HG02943 (cell line): ENCODE data around the gene PPP4R4.

ENCODE experiments used
- ATAC-seq: cut with Tn5 transposase; IDR thresholded peaks from one replicate; pipeline ENCODE4 v1.9.1; 2021; ENCODE audit warnings: mild to moderate bottlenecking, low read depth, moderate library complexity; ENCODE audit not compliant: unreplicated experiment

The PPP4R4 gene, protein sequence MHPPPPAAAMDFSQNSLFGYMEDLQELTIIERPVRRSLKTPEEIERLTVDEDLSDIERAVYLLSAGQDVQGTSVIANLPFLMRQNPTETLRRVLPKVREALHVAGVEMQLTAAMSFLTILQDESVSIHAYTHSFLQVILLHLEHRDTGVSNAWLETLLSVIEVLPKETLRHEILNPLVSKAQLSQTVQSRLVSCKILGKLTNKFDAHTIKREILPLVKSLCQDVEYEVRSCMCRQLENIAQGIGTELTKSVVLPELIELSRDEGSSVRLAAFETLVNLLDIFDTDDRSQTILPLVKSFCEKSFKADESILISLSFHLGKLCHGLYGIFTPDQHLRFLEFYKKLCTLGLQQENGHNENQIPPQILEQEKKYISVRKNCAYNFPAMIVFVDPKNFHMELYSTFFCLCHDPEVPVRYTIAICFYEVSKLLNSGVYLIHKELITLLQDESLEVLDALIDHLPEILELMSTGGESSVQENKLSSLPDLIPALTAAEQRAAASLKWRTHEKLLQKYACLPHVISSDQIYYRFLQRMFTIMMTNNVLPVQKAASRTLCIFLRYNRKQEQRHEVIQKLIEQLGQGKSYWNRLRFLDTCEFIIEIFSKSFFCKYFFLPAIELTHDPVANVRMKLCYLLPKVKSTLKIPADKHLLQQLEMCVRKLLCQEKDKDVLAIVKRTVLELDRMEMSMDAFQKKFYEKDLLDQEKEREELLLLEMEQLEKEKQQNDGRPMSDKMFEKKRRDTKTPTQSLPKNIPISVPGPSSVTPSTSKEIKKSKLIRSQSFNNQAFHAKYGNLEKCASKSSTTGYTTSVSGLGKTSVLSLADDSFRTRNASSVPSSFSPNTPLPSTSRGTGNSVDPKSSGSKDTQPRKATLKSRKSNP

DNA sequence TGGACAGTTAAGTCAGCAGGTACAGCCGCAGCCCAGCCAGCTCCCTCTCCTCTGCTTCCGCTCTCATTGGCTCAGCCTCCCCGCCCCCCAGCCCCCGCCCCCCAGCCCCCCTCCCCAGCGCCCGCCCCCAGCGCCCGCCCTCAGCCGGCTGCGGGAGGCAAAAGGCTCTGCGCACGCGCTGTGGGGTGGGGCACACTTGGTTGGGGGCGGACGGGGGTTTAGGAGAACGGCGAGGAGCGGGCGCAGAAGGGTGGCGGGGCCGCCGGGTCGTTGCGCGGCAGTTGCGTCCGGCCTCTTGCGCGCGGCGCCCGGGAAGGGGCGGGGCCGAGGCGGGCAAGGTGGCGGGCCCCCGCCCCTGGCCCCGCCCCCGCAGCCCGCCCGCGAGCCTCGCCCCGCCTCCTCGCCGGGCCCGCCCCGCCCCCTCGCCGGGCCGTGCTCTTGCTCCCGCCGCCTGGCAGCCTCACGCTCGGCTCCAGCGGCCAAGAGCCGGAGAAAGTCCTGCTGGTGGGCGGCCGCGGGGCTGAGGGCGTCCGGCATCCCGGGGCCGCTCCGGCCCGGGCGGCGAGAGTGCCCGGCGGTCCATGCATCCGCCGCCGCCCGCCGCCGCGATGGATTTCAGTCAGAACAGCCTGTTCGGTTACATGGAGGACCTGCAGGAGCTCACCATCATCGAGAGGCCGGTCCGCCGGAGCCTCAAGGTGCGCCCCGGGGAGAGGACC is at the start of gene PPP4R4:
Gene PPP4R4, plus strand, starts transcription at position 438 of the 719 bp plus-strand sequence. Its CDS starts 144 bp downstream, at position 582.
- ATAC-seq, result peak; percentile 74

DNA sequence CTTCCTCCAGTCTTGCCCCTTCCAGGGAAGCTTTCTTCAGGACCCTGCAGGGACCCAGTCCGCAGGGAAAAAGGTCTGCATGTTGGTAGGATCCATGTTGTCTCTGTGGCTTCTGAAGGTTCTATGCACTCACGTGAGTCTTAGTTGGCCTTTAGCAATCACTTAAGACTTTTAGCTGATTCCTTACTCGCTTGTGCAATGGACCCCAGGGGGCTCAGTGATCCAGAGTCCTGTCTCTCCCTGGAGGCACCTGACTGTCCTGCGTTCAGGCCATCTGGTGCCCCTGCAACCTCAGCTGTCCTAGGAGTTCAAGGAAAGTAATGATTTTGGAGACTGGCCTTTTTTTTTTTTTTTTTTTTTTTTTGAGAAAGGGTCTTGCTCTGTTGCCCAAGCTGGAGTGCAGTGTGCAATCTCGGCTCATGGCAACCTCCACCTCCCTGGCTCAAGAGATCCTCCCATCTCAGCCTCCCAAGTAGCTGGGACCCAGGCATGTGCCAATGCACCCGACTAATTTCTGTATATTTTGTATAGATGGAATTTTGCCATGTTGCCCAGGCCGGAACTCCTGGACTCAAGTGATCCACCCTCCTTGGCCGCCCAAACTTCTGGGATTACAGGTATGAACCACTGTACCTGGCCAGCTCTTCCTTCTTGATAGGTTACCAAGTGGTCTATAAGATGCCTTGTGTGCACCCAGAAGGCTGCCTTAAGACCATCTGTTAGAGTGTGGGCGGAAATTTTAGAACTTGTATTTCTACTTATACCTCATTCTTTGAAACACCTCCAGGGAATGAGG is 49.3 kb upstream of the PPP4R4 start:
- no peak for ATAC-seq

DNA sequence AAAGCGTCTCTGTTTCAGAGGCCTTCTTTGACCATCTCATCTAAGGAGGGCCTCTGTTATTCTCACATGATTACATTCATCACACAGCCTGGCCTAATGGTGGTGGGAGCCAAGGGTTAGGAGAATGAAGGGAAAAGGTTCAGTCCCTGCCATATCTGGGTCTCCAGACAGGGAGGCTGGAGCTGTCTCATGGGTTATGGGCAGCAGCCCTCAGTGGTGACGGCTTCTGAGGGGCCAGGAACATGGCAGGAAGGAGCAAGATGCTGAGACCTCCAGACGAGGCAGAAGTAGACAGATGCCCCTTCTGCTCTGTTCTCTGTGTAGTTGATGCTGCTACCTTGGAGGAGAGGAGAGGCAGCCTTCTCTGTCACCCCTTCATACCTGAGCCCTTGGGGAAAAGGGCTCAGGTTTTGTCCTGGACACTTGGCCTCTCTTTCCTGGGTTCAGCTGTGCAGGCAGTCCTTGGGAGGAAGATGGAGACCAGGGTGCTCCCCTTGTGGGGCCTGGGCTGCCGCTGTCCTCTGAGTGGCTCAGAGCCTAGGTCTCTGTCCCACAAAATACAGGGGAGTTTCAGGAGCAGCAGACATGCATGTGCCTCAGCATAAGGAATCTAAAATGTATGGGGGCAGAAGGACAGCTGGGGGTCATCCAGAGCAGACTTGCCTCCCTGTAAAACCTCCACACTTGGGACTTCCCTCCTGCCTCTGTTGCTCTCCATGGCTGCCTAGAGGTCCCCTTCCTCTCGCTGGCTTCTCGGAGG is 48.3 kb upstream of the PPP4R4 start:
- ATAC-seq, result no peak

DNA sequence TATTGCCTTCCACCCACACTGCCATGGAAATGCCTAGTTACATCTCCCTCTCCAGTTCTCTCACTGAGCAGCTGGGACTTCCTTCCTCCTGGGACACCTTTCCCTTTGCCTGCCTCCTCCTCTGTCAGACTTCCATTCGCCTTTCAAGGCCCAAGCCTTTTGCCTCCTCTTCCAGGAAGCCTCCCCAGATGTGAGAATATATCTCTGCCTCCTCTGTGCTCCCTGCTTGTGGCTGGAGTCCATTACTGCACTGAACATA is 47.8 kb upstream of the PPP4R4 start:
- ATAC-seq, result no peak

DNA sequence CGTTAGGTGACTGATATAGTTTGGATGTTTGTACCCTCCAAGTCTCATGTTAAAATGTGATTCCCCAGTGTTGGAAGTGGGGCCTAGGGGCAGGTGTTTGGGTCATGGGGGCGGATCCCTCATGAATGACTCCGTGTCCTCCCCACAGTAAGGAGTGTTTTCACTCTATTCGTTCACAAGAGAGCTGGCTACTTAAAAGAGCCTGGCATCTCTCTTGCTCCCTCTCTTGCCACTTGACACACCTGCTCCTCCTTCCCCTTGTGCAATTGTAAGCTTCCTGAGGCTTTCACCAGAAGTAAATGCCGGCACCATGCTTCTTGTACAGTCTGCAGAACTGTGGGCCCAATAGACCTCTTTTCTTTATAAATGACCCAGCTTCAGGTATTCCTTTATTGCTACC is 47.3 kb upstream of the PPP4R4 start:
- ATAC-seq, result no peak

DNA sequence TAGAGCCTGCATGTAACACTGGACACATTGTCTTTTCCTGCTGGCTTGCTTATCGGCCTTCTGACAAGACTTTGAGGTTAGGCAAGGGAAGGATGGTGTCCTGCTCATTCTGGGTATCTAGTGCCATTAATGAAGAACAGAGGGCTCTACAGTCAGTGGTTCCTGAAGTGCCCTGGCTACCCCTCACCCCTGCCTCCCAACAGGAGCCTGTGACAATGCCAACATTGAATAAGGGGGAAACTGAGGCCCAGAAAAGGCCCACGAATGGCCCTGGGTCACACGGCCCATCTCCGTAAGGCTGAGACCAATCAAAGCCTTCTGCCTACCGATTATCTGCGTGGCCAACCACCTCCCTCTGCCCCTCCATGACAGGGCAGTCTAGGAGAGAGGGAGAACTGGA is 46.8 kb upstream of the PPP4R4 start:
- ATAC-seq, result no peak

DNA sequence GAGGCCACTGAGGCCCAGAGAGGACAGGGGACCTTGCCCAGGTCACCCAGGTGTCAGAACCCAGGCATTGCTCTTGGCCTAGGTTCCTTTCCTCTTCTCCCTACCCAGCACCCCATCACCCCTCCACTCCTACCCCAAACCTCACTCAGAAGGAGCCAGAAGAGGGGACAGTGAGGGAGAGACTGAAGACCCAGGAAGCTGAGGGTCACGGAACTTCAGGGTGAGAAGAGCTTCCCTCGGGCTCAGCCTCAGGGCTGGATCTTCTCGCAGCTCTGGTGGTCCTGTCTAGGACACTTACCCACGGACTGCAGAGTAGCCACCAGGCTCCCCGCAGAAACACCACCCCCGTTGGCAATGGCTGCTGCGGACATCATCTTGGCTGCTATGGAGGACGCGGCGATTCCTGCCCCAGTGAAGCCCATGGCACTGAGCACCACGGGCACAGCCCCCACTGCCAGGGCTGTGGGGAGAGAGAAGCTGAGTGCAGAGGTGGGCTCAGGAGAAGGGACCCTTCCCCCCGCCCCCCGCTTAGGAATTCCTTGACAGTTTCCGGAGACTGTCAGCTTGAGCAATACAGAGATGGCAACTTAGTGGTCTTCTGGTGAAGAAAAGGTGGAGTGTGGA is 45.8 kb upstream of the PPP4R4 start:
- ATAC-seq, result no peak

DNA sequence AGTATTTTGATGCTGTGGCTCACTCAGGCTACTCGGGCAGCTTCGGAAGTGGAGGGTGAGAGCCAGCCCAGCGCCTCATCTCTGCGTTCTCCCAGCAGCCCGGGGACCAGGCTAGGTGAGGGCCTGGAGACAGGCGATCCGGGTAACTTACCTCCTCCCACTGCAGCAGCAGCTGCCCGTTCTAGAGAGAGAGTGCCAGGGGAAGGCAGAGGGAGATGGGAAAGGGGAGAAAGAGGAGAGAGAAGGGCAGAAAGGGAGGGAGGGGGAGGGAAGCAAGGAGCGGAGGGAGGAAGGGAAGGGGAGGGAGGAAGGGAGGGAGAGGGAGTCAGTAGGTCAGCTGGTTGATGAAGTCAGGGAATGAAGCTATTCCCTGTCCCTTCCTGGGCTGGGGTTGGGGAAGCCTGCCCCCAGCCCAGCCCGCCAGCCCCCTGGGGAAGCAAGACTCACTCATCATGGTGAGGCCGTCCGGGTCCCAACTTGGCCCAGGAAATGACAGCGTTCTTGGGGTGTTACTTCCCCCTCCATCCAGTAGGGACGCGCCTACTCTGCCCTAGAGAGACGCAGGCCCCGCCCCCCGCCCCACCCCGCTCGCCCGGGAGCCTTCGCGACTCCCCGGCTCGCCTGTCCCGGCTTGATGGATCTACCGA is 44.9 kb upstream of the PPP4R4 start, which contains the start of gene IFI27L2:
Gene IFI27L2, minus strand, starts transcription at position 494 of the 647 bp plus-strand sequence. Its CDS starts 40 bp downstream, at position 454.
- ATAC-seq, result peak; percentile 92

DNA sequence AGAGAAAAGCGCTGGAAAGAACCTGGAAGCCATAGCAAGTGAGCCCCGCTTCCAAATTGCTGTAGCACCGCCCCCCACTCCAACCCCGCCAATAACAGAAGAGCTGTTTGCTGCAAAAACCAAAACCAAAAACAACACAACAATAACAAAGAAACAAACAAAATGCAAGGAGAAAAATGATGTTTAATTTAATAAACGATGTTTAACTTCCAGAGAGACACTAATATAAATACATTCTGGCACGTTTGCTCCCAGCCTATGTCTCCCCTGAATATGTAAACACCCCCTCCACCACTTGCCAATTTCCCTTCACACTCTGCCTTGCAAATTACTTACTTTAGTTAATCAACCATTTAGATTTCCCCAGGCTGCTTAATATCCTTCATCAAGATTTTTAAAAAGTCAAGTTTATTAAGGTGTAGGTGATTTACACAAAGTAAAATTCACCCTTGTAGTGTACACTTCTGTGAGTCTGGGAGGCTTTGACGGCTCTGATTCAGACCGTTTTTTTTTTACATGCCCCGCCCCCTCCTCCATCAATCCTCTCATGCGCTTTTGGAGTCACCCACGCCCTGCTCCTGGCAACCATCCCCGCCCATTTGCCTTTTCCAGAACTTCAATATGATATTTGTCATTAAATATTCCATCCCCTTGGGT is 44.2 kb upstream of the PPP4R4 start:
- ATAC-seq, result no peak

DNA sequence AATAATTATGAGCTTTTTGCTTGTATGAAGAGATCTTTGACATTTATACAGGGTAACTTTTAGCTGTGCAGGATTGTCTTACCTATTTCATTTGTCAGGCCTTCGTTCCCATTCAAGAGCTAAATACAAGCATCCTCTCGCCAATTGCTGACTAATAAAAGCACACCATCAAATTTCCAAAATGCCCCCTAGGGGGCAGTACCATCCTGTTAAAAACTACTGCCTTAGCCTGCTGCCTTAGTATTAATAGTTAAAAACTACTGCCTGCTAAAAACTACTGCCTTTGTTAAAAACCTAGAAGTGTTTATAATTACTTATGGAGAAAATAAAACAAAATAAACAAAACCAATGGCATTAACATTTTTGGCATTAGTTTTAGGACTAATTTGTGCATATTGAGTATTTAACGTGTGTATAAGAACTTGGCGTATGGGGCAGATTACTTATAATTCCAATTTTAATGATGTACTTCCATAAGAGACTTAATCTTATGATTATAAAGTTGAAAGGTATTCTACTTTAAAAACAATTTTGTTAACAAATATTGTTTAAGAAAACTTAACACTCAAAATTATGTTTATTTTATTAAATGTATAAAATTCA is 41.7 kb upstream of the PPP4R4 start:
- ATAC-seq, result no peak

DNA sequence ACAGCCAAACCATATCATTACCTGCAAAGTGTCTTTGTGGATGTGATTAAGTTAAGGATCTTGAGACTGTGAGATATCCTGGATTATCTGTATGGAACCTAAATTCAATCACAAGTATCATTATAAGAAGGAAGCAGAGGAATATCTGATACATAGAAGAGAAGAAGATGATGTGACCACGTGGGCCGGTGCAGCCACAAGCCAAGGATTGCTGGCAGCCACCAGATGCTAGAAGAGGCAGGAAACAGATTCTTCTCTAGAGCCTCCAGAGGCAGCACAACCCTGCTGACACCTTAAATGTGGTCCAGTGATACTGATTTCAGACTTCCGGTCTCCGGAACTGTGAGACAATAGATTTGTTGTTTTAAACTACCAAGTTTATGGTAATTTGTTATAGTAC is 38.6 kb upstream of the PPP4R4 start:
- no peak for ATAC-seq

DNA sequence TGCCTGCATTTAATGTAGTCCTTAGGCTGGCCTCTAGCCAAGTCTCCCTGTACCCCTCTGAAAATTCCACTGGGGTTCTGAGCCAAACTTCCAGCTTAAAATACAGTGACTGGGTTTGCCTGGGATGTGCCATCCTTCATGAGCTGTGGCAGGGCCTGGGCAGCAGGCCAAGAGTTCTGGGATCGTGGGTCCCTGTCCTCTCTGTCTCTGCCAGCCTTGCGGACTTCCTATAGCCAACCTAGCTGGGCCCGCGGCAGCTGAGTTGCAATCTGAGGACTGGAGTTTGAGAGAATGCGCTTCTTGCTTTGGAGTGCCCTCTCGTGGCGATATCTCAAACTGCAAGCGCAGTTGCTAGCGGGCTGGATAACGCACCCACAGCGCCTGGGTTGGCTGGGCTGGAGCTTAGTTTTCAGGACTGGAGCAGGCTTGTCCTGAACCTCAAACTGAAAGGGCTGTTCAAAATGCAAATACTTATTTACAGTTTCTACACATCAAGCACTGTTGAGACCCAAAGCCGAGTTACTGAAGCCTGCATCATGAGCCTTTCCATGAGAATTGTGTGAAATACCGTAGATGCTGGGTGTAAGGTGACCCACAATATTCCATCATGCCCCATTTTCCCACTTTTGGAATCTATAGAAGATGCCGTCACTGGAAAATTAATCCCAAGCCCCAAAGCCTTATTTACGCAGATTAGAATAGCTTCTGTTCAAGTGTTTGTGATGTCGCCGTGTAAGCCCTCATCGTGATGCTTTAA is 37.4 kb upstream of the PPP4R4 start:
- ATAC-seq, result peak; percentile 70

DNA sequence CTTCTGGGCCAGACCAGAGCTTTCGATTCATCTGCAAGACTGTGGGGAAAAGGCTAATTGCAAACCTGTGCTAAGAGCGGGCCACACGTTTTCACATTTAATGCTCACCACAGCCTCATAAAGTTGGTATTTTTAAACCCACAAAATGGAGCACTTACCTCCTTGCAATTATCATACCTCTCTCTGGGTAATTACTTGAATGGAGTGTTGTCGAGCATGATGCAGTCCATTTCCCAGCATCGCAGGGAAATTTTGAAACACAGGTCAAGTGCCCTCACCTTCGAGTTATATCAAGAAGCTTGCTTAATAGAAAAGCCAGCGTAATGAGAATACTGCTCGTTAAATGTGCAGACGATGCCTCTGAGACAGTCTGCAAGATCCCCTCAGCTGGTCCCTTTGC is 35.9 kb upstream of the PPP4R4 start:
- no peak for ATAC-seq

DNA sequence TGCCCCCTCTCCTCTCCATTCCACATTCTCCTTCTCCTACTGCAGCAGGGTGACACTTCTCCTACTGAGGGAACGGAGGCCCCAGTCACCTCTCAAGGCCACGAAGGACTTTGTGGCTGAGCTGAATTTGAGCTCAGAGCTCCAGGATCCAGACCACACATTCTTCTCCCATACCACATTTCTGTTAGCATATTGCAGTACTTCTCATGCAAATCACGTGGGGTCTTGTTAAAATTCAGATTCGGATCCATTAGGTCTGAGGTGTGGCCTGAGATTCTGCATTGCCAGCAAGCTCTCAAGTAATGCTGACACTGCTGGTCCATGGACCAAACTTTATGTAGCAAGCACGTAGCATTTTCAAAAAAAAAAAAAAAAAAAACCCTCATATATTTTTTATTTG is 35.1 kb upstream of the PPP4R4 start:
- no peak for ATAC-seq

DNA sequence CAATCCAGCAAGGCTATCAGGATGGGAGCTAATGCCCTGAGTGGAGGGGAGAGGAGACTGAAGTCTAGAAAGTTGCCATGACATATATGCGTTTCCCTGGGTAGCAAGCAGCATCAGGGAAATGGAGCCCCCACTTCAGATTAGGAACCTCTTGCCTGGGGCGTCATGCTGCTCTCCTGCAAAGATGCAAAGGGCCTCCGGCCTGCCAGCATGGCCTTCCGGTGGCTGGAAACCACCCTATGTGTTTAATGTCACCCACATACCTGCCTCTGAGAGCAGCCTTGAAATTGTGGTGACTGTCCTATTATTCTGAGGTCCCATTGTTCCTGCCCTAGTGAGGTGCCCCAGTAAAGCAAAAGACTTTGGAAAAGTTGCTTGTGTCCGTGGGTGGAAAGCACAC is 34.7 kb upstream of the PPP4R4 start:
- ATAC-seq, result no peak

DNA sequence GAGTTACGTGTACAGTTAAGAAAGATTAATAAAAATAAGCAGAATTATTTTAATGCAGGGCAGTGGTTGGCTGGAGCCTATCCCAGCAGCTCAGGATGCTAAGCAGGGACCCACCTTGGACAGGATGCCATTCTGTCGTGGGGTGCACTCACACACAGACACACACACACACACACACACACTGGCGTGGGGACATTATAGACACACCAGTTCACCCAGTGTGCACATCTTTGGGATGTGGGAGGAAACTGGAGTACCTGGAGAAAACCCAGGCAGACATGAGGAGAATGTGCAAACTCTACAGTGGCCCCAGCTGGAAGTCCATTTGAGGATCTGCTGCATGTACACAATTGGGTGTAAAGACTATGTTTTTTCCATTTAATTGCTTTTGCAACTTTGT is 31.9 kb upstream of the PPP4R4 start:
- no peak for ATAC-seq

DNA sequence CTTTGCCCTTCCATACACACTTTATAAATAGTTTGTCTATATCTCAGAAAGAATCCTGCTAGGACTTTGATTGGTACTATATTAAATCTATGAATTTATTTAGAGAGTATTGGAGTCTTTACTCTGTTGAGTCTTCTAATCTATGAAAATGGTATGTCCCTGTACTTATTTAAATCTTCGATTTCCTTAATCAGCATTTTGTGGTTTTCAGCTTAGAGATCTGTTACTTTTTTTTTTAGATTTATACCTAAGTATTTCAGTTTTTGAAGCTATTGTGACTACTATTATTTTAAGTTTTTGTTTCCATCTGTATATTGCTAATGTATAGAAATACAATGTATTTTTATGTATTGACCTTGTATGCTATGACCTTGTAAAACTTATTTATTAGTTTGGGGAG is 31.3 kb upstream of the PPP4R4 start:
- ATAC-seq, result no peak
